GM10847 (cell line): ENCODE data around the gene C17orf114.

ENCODE experiments used
- POLR2A ChIP-seq: IDR thresholded peaks from 2 replicates; pipeline ENCODE4 v1.6.1; 2011; ENCODE audit not compliant: insufficient read length; ENCODE audit errors: extremely low read depth

C17orf114 gene

DNA sequence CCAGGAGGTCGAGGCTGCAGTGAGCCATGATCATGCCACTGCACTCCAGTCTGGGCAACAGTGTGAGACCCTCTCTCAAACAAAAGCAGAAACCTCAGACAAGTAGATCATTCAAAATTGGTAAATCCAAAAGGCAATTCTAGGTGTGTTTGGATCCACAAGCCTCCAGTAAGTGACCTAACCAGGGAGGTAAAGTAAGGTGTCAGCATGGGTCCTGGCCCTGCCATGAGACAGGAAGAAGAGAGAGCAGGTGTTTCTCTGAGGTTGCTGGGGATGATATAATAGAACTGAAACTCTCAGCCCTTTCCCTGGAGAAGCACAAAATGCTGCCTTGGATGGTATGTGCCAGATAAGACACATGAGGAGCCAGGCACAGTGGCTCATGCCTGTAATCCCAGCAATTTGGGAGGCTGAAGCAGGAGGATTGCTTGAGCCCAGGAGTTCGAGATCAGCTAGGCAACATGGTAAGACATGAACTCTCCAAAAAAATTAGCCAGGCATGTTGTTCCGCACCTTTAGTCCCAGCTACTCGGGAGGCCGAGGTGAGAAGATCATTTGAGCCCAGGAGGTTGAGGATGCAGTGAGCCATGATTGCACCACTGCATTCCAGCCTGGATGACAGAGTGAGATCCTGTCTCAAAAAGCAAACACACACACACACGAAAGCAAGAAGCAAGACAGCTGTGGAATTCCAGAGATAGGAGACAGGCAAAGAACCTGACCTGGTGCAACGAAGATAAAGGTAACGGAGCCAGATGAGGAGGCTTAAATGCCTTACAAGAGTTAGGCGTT lies 24.0 kb downstream of the C17orf114 start:
- no peak for TF ChIP-seq POLR2A

DNA sequence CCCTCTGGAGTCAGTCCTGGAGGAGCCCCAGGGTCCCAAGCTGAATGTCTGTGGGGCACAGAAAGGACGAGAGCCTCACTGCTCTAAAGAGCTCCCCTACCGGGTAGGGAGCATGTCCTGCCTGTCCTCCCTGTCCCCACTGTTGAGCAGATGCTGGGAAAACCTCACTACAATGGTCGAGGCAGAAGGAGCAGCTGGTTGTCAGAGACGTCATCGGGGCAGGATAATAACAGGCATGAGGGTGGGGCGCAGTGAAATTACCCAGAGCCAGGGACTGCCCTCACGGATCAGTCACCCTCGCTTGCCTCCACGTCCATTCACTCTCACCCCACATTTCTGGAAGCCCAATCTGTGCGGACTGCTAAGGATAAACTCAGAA lies 29.9 kb downstream of the C17orf114 start:
- TF ChIP-seq POLR2A: no peak

- no peak for TF ChIP-seq POLR2A
Measured at GRCh38 chr17:4771519-4772234, 30.5 kb downstream of the C17orf114 start, which contains the start of gene TM4SF5. Gene TM4SF5 (plus strand): TSS chr17:4771886. CDS start chr17:4771923, 37 bp downstream.

GRCh38 chr17:4769628-4770027 lies 32.5 kb downstream of the C17orf114 start:
- TF ChIP-seq POLR2A: no peak

- no peak for TF ChIP-seq POLR2A
Measured at GRCh38 chr17:4768298-4768697, 33.8 kb downstream of the C17orf114 start.

- no peak for TF ChIP-seq POLR2A
Measured at GRCh38 chr17:4766723-4767122, 35.4 kb downstream of the C17orf114 start.

GRCh38 chr17:4766201-4766600 lies 35.9 kb downstream of the C17orf114 start:
- TF ChIP-seq POLR2A: no peak

GRCh38 chr17:4764595-4764994 lies 37.5 kb downstream of the C17orf114 start:
- TF ChIP-seq POLR2A: no peak

GRCh38 chr17:4759776-4760236 lies 42.3 kb downstream of the C17orf114 start:
- TF ChIP-seq POLR2A: no peak

DNA sequence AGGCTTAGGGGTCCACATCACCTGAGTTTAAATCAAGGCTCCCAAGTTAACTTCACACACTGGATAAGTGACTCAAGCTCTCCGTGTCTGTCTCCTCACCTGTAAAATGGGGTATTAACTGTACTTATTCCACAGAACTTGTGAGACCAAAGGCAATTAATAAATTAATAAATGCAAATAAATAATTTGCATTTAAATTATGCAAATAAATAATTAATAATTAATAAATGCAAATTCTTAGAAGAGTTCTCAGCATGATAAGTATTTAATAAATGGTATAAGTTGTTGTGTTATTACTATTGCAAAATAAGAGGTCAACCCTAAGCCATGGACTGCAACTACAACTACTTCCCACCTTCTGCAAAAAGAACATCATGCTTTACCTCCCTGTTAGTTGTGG lies 48.7 kb downstream of the C17orf114 start:
- no peak for TF ChIP-seq POLR2A

DNA sequence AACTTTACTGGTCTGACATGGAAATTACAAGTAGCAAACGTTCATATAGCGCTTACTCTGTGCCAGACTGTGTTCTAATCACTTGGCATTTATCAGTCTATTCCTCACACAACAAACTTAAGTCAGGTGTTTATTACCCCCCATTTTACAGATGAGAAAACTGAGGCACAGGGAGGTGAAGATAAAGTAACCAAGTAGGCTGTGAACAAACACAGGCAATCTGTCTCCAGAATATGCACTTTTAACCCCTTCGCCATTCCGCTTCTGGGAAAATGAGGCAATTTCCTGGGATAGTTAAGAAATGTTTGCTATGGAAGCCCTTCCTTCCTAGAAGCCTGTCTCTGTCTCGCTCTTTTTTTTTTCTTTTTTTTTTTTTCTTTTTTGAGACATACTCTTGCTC lies 50.2 kb downstream of the C17orf114 start:
- TF ChIP-seq POLR2A: no peak
